Prostate gland (tissue), 2 donors: ENCODE results near the gene CTAG1A.

ENCODE experiments used
- POLR2A ChIP-seq: fragments of 450-650 bp; IDR thresholded peaks from one replicate; pipeline ENCODE4 v1.6.1; 2016; ENCODE audit warnings: antibody characterized with exemption, mild to moderate bottlenecking
- POLR2AphosphoS5 ChIP-seq: sonication (generic); formaldehyde crosslinking; IDR thresholded peaks from one replicate; pipeline ENCODE4 v1.6.1; 2017; ENCODE audit warnings: antibody characterized with exemption
- TF ChIP-seq, protein P1 (sequence below), 4 experiments: fragments of 200-600 bp in 2 of 4; fragments of 450-650 bp in 2 of 4; sonication (generic) in 2 of 4; IDR thresholded peaks; 1 replicate in 3 of 4; 2 replicates in 1 of 4; pipeline ENCODE4 v1.5.1; 2016 to 2019; ENCODE audit warnings: antibody characterized with exemption in 4 of 4, mild to moderate bottlenecking in 2 of 4, moderate library complexity in 2 of 4

DNA sequence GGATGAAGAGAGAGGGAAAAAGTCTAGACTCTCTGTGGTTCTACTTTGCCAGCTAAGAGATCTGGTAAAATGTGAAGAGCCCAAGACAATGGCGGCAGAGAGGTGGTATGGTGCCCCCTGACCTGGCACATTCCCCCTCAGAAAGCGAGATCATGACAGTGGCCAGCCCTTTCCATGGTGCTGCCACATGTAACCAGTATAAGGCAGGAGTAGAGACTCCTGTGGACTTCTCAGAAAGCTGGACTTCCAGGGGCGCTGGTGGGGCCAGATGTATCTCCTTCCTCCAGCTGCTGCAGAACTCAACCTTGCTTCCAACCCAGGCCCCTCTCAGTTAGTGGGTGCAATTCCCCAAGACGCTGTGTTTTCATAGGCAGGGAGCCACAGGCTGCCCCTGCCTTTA is 9.6 kb downstream of the CTAG1A start:
- TF ChIP-seq, protein P1, sequence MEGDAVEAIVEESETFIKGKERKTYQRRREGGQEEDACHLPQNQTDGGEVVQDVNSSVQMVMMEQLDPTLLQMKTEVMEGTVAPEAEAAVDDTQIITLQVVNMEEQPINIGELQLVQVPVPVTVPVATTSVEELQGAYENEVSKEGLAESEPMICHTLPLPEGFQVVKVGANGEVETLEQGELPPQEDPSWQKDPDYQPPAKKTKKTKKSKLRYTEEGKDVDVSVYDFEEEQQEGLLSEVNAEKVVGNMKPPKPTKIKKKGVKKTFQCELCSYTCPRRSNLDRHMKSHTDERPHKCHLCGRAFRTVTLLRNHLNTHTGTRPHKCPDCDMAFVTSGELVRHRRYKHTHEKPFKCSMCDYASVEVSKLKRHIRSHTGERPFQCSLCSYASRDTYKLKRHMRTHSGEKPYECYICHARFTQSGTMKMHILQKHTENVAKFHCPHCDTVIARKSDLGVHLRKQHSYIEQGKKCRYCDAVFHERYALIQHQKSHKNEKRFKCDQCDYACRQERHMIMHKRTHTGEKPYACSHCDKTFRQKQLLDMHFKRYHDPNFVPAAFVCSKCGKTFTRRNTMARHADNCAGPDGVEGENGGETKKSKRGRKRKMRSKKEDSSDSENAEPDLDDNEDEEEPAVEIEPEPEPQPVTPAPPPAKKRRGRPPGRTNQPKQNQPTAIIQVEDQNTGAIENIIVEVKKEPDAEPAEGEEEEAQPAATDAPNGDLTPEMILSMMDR (IDR thresholded peaks at IDR 0.05): no peak
- TF ChIP-seq POLR2AphosphoS5 (no peak), POLR2A (no peak)
